Memory B cell (primary cell): Measurements from ENCODE around the gene RPTOR.
A peak's percentile ranks its signal among the peaks of the same experiment; 100 is the strongest.

Experiments used
- ATAC-seq: fragments of 150-1000 bp; cut with Tn5 transposase; 2 replicates; pipeline ENCODE4 v1.10.0; 2021; ENCODE audit warnings: low read depth, mild to moderate bottlenecking, moderate library complexity
- DNase-seq, 2 donors: peaks; one replicate each; pipeline ENCODE4 v3.0.0; 2022; ENCODE audit warnings: low spot score in 2 of 2
- H3K27ac Mint-ChIP-seq: one replicate; pipeline ENCODE4 v1.8.0; 2022; ENCODE audit warnings: mild to moderate bottlenecking, moderate library complexity, mixed read lengths
- H3K27me3 Mint-ChIP-seq: one replicate; pipeline ENCODE4 v1.8.0; 2022; ENCODE audit warnings: mixed read lengths
- H3K36me3 Mint-ChIP-seq: one replicate; pipeline ENCODE4 v1.8.0; 2022; ENCODE audit warnings: mild to moderate bottlenecking, mixed read lengths
- H3K4me1 Mint-ChIP-seq: one replicate; pipeline ENCODE4 v1.8.0; 2022; ENCODE audit warnings: mixed read lengths
- H3K4me3 Mint-ChIP-seq: one replicate; pipeline ENCODE4 v1.8.0; 2022; ENCODE audit warnings: mild to moderate bottlenecking, moderate library complexity, mixed read lengths
- H3K9me3 Mint-ChIP-seq: one replicate; pipeline ENCODE4 v1.8.0; 2022; ENCODE audit warnings: mixed read lengths

Gene RPTOR, protein sequence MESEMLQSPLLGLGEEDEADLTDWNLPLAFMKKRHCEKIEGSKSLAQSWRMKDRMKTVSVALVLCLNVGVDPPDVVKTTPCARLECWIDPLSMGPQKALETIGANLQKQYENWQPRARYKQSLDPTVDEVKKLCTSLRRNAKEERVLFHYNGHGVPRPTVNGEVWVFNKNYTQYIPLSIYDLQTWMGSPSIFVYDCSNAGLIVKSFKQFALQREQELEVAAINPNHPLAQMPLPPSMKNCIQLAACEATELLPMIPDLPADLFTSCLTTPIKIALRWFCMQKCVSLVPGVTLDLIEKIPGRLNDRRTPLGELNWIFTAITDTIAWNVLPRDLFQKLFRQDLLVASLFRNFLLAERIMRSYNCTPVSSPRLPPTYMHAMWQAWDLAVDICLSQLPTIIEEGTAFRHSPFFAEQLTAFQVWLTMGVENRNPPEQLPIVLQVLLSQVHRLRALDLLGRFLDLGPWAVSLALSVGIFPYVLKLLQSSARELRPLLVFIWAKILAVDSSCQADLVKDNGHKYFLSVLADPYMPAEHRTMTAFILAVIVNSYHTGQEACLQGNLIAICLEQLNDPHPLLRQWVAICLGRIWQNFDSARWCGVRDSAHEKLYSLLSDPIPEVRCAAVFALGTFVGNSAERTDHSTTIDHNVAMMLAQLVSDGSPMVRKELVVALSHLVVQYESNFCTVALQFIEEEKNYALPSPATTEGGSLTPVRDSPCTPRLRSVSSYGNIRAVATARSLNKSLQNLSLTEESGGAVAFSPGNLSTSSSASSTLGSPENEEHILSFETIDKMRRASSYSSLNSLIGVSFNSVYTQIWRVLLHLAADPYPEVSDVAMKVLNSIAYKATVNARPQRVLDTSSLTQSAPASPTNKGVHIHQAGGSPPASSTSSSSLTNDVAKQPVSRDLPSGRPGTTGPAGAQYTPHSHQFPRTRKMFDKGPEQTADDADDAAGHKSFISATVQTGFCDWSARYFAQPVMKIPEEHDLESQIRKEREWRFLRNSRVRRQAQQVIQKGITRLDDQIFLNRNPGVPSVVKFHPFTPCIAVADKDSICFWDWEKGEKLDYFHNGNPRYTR (N-terminal part only)

GRCh38 chr17:80544655-80545498 is at the start of gene RPTOR:
RPTOR (plus strand) TSS chr17:80544838; CDS start chr17:80545630, 792 bp downstream.
- peak within 1 kb of the TSS; percentile 94 for H3K27ac Mint-ChIP-seq
- peak; percentile 79 to 85 for DNase-seq
- H3K9me3 Mint-ChIP-seq: no peaks in the 10 kb centered on the region
- H3K36me3 Mint-ChIP-seq: no peaks in the 10 kb centered on the region
- ATAC-seq: peak; percentile 98
- H3K27me3 Mint-ChIP-seq: peaks cover 7% of the 10 kb centered on the region
- peaks cover 8% of the 10 kb centered on the region for H3K4me1 Mint-ChIP-seq
- peak within 1 kb of the TSS; percentile 93 for H3K4me3 Mint-ChIP-seq

DNA sequence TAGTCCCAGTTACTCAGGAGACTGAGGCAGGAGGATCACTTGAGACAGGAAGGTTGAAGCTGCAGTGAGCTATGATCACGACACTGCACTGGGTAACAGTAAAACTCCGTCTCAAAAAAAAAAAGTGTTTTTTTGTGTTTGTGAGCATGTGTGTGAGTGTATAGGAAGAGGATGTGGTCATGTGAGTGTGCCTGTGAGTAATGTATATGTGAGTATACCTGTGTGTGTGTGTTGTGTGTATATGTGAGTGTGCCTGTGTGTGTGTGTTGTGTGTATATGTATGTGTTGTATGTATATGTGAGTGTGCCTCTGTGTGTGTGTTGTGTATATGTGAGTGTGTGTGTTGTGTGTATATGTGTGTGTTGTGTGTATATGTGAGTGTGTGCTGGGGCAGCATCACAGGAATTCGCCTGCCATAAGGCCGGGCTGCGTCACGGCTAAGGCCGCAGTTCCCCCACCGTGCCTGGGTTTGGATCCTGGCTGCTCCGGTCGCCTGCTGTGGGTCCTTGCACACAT is 46.9 kb upstream of the RPTOR start:
- no peaks in the 10 kb centered on the region for H3K36me3 Mint-ChIP-seq
- ATAC-seq: no peak
- no peak for DNase-seq
- peaks cover 5% of the 10 kb centered on the region for H3K4me1 Mint-ChIP-seq
- H3K9me3 Mint-ChIP-seq: peaks cover 2% of the 10 kb centered on the region
- H3K27me3 Mint-ChIP-seq: peaks cover 17% of the 10 kb centered on the region
- H3K27ac Mint-ChIP-seq: no peak overlapping the region
- H3K4me3 Mint-ChIP-seq: no peak overlapping the region

GRCh38 chr17:80498242-80498919 is 46.3 kb upstream of the RPTOR start:
- Mint-ChIP-seq H3K9me3 (peaks cover 2% of the 10 kb centered on the region), H3K27ac (no peak overlapping the region), H3K36me3 (no peaks in the 10 kb centered on the region), H3K27me3 (peaks cover 18% of the 10 kb centered on the region), H3K4me3 (no peak overlapping the region), H3K4me1 (peaks cover 5% of the 10 kb centered on the region)
- peak; percentile 53 for ATAC-seq
- no peak for DNase-seq

GRCh38 chr17:80498920-80499410 is 45.7 kb upstream of the RPTOR start:
- ATAC-seq: no peak
- H3K27me3 Mint-ChIP-seq: peaks cover 24% of the 10 kb centered on the region
- peaks cover 5% of the 10 kb centered on the region for H3K4me1 Mint-ChIP-seq
- DNase-seq: no peak
- no peaks in the 10 kb centered on the region for H3K36me3 Mint-ChIP-seq
- no peak overlapping the region for H3K27ac Mint-ChIP-seq
- peaks cover 2% of the 10 kb centered on the region for H3K9me3 Mint-ChIP-seq
- no peak overlapping the region for H3K4me3 Mint-ChIP-seq

DNA sequence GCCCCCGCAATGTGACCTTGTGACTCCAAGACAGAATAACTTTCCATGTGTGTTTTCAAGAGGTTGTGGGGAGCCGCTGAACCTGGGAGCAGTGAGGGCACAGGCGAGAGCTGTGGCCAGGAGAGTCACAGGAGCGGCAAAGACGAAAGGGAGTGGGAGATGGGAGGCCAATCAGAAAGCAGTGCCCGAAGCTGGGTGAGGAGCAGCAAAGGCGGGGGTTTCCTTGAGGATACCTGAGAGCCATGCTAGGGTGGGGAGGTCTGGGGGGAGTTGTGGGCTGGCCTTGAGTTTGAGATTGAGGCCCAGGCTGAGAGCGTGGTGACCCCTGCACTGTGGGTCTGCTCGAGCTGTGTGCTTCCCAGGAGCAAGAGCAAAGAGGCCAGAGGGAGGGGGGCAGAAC is 45.1 kb upstream of the RPTOR start:
- DNase-seq (no peak), ATAC-seq (no peak)
- Mint-ChIP-seq H3K9me3 (peaks cover 2% of the 10 kb centered on the region), H3K27me3 (peaks cover 28% of the 10 kb centered on the region), H3K27ac (no peak overlapping the region), H3K4me3 (no peak overlapping the region), H3K4me1 (peaks cover 5% of the 10 kb centered on the region), H3K36me3 (no peaks in the 10 kb centered on the region)

DNA sequence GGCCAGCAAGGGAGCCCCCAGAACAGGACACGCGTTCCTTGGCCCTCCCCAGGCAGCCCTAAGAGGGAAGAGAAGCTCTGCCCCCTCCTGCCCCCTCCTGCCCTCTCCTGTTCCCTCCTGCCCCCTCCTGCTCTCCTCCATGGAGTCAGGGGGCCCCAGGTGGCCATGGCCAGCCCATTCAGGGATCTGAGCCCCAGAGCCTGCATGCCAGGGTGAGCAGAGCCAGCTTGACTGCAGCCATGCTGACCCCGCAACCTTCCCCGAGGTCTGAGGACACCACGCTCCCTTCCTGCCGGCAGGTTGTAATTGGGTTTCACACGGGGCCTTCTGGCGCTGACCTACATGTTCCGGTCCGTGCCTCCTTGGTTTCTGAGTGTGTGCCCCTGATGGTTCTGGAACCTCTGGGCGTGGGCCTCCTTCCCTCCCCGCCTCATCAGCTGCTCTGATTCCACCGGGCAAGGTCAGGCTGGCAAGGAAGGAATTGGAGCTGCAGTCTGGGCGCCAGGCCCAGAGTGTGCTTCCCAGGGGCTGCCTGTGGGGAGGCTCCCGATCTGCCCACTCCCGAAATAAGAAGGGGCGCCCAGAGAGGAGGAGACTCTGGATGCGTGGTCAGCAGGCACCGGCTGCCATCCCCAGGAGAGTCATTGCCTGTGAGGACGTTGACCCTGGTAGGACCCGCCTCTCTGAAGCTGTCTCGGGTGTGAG is 44.5 kb upstream of the RPTOR start:
- Mint-ChIP-seq H3K4me3 (no peak overlapping the region), H3K9me3 (peaks cover 2% of the 10 kb centered on the region), H3K4me1 (peaks cover 5% of the 10 kb centered on the region), H3K27ac (no peak overlapping the region), H3K36me3 (no peaks in the 10 kb centered on the region), H3K27me3 (peaks cover 28% of the 10 kb centered on the region)
- DNase-seq: no peak
- ATAC-seq: no peak

DNA sequence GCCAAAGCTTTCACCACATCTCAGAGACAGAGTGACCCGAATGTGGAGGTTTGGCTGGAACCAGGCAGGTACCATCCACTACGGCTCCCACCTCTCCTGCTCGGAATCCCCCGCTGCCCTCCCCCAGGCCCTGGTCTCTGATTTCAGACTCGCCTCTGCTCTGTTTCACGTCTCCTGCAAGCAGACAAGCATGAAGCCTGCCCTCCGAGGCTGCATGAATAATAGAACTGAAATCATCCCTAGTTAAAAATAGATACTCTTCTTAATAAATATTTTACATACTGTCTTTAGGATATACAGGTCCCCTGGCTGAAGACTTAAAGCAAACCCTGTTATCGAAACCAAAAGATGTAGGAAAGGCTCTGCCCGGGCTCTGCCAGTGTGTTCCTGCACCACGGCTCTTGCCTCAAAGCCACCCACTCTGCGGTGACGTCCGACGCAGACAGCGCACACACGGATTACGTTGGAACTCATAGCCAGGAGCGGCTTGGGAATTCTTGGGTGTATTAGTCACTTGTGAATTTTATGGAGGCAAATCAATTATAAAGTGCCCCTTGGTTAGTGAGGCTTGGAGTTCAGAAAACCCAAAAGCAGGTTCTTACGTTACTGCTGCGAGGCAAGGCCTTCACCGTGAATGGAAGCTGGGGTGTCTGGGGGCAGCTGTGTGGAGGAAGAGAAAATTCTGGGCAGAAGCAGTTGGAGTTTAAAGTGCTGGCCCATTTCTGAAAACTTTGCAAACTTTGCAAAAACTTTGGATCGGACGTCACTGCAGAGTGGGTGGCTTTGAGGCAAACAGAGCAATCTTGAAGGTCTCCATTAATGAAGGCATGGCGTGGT is 42.7 kb upstream of the RPTOR start:
- Mint-ChIP-seq H3K27ac (no peak overlapping the region), H3K9me3 (peaks cover 2% of the 10 kb centered on the region), H3K27me3 (peaks cover 25% of the 10 kb centered on the region), H3K36me3 (no peaks in the 10 kb centered on the region), H3K4me3 (no peak overlapping the region), H3K4me1 (peaks cover 5% of the 10 kb centered on the region)
- DNase-seq (no peak), ATAC-seq (no peak)

GRCh38 chr17:80502578-80502877 is 42.1 kb upstream of the RPTOR start:
- peaks cover 22% of the 10 kb centered on the region for H3K27me3 Mint-ChIP-seq
- no peak for DNase-seq
- no peak overlapping the region for H3K4me3 Mint-ChIP-seq
- H3K4me1 Mint-ChIP-seq: peaks cover 5% of the 10 kb centered on the region
- no peak for ATAC-seq
- H3K9me3 Mint-ChIP-seq: peaks cover 2% of the 10 kb centered on the region
- no peaks in the 10 kb centered on the region for H3K36me3 Mint-ChIP-seq
- H3K27ac Mint-ChIP-seq: no peak overlapping the region

- peaks cover under 1% of the 10 kb centered on the region for H3K4me1 Mint-ChIP-seq
- DNase-seq: no peak
Observed at GRCh38 chr17:80503031-80503430, 41.6 kb upstream of the RPTOR start.

DNA sequence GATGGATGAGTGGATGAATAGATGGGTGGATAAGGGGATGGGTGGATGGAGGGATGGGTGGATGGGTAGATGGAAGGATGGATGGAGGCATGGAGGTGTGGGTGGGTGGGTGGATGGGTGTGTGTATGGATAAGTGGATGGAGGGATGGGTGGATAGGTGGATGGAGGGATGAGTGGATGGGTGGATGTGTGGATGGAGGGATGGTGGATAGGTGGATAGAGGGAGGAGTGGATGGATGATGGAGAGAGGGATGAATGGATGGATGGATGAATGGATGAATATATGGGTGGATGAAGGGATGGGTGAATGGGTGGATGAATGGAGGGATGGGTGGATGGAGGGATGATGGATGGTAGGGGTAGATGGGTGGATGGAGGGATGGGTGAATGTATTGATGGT is 40.7 kb upstream of the RPTOR start:
- Mint-ChIP-seq H3K27ac (no peak overlapping the region), H3K9me3 (no peaks in the 10 kb centered on the region), H3K36me3 (no peaks in the 10 kb centered on the region), H3K4me1 (no peaks in the 10 kb centered on the region), H3K4me3 (no peak overlapping the region), H3K27me3 (peaks cover 17% of the 10 kb centered on the region)
- ATAC-seq: no peak
- no peak for DNase-seq

More at GRCh38 chr17:80503031-80503430, 41.6 kb upstream of the RPTOR start:
- no peaks in the 10 kb centered on the region for H3K9me3 Mint-ChIP-seq
- no peak overlapping the region for H3K27ac Mint-ChIP-seq
- no peak overlapping the region for H3K4me3 Mint-ChIP-seq
- H3K27me3 Mint-ChIP-seq: peaks cover 17% of the 10 kb centered on the region
- ATAC-seq: no peak
- H3K36me3 Mint-ChIP-seq: no peaks in the 10 kb centered on the region

DNA sequence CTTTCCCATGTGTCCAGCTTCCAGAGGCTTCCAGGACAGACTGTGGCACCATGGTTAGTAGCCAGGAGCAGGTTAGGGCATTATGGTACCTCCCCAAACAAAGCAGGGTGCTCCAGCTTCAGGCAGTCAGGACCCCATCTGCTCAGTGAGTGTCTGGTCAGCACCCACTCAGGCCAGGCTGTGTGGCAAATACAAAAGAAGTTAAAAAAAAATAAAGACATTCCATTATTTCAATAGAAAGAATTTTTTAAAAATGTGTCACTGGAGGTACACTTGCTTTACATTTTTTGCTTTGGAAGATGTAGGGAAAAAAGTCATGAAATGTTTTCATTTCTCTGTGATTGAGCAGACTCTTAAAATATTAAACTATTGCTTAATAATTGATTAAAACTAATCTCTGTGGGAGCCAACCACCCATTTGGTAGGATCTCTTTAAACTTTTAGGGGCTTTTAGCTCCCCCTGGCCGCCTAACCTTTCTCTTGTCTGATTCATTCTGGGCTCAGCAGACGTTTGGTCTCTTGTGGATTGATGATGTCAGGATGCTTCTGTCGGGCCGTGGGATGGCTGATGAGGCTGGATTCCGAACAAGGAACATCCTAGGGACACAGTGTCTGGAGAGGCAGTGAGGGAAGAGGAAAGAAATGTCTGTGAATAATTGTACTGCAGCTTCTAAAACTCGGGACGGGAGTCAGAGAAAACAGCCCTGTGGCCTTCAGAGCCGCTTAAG is 39.8 kb upstream of the RPTOR start:
- Mint-ChIP-seq H3K9me3 (no peaks in the 10 kb centered on the region), H3K4me3 (no peak overlapping the region), H3K4me1 (no peaks in the 10 kb centered on the region), H3K27me3 (peaks cover 13% of the 10 kb centered on the region), H3K27ac (no peak overlapping the region), H3K36me3 (no peaks in the 10 kb centered on the region)
- DNase-seq: no peak
- no peak for ATAC-seq
